NAMALWA (cell line): ENCODE measurements around the gene INPP4B.

Source experiments
- DNase-seq: peaks from one replicate; pipeline ENCODE4 v3.0.0-alpha.2; 2015; ENCODE audit warnings: low spot score

Gene INPP4B

DNA sequence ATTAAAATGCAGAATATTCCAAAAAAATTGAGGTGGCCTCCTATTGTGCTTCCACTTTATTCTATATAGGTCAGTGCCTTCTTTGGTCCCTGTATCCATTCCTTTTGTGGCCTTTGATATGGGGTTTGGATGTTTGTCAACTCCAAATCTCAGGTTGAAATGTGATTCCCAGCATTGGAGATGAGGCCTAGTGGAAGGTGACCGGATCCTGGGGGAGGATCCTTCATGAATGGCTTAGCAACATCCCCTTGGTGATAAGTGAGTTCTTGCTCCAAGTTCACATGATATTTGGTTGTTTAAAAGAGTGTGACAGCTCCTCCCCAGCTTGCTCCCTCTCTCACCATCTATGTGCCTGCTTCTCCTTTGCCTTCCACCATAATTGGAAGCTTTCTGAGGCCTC lies 380.6 kb downstream of the INPP4B start:
- no peak for DNase-seq

DNA sequence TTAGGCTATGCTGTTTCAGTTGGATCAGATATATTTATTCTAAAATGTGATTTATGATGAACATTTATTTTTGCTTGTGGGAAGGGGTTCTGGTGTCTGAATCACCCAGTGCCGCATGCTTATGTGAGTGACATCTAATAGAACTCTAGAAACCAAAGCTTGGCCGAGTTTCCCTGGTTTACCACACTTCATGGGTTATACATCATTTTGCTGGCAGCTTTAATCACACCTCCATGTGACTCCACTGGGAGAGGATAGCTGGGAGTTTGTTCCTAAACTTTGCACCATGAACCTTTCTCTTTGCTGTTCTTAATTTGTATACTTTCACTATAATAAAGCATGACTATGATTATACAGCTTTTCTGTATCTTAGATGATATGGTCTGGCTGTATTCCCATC lies 382.9 kb downstream of the INPP4B start:
- no peak for DNase-seq

DNA sequence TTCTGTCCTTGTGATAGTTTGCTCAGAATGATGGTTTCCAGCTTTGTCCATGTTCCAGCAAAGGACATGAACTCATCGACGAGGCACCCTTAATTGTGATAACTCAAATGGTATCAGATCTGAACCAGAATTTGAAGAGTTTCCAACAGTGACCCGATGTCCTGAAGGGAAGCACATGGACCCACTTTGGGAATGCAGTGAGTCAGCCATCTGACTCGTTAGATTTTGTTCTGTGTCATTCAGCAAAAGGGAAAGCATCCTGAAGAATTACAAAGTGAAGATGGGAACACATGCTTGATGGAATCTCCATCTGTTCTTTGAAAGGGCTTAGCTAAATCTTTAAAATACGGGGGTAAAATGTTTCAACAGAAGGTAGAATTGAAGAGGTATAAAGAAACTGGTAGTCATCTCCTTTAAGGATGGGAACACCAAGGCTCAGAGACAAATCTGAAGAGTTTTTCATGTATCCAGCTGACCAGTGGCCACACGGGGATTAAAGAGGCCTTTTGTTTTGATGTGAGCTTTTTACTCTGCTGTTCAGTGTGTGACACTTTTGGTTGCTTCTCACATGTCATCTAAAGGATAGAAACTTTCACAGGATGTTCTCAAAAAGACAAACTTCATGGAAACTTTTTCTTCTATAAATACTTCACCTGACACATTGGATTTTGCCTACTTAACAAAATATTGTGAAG lies 393.8 kb downstream of the INPP4B start:
- no peak for DNase-seq

DNA sequence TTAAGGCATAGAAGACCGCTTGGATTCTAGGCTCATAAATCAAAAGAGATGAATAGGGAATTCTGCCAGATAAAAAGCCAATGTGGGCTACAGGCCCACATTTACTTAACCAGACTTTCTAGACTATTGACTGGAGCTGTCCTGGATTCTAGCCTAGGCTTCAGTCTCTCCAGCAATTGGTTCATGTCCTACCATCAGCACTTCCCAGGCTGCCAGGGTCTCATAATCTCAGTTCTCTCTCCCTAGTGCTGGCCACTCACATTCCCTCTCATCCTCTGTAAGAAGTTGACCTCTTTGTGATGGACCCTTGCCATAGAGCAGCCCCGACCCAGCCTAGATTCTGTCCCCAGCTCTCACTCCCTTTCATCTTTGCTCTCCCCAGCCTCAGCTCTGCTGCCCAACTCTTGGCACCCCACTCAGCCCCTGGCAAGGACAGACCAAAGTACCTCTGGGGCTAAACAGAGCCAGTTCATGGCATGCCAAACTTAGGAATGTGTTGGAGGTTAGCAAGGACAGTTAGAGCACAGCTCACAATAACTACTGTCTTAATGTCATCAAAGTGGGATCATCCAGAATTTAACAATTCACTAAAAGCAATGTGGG lies 396.2 kb downstream of the INPP4B start:
- no peak for DNase-seq

DNA sequence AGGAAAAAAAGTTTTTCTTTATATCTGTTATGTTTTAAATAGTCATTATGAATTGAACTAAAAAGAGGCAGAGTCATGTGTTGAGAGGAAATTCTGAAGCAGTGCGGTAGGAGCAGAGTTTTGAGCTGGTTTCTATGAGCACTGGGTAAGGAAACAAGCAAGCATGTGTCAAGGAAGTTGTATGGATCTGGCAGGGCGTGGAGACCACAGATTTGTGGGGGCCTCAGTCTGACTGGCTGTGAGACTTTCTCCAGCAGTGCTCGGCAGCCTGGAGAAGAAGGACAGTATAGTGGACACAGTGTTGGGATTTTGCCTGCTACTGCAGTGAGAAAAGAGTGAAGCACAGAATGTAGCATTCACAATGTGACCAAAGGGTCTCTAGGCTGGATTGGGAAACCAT lies 399.1 kb downstream of the INPP4B start:
- no peak for DNase-seq

DNA sequence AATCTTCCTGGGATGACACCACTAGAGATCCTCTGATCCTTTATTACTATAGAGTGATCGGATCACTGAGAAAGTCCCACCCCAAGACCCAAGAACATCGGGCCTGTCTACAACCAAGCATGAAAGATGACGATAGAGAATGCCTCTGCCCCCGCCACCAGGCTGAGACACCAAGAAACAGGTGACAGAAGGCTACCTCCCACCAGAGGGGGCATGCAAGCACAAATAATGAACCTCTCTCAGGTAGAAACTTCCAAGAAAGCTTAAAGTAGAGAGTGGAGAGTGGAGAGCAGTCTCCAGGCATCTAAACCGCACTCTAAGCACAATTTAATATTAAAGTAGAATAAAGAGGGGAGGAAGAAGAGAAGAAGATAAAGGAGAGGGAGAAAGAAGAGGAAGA lies 402.6 kb downstream of the INPP4B start:
- no peak for DNase-seq

DNA sequence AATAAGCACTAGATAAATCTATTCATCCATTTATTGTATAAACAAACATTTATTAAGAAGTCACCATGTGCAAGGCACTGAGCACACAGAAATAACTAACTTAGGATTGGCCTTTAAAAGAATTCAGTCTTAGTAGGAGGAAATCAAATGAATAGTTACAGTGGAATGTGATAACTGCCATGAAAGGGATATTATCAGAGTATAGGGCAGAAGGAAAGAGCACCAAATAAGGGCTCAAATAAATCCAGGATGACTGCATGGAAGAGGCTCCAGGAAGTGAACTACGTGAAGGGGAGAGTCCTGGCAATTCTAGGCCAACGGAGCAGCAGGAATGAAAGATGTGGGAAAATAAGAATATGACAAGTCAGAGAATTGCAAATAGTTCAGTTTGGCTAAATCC lies 406.0 kb downstream of the INPP4B start:
- no peak for DNase-seq

DNA sequence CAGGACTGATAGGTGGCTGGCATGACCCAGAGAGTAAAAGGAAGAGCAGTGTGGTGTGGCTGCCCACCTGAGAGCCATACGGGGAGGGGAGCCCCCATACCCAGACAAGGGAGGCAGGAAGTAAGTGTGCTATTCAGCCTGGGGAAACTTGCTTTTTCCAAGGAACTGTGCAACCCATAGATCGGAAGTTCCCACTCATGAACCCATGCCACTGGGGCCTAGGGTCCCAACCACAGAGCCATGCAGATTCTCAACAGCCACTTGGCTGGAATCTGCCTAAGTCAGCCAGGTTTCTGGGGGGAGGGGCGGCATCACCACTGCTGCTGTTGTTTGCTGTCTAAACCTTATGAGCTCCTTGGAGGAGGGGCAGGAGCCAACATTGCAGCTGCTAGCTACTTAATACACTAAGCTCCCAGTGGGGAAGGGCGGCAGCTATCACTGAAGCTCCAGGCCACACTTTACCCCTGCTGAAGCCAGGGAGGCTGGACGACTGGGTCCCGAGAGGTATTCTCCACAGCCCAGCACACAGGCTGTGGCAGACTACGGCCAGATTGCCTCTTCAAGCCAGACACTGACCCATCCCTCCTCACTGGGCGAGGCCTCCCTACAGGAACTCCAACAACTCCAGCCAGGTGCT lies 410.4 kb downstream of the INPP4B start:
- DNase-seq = no peak

DNA sequence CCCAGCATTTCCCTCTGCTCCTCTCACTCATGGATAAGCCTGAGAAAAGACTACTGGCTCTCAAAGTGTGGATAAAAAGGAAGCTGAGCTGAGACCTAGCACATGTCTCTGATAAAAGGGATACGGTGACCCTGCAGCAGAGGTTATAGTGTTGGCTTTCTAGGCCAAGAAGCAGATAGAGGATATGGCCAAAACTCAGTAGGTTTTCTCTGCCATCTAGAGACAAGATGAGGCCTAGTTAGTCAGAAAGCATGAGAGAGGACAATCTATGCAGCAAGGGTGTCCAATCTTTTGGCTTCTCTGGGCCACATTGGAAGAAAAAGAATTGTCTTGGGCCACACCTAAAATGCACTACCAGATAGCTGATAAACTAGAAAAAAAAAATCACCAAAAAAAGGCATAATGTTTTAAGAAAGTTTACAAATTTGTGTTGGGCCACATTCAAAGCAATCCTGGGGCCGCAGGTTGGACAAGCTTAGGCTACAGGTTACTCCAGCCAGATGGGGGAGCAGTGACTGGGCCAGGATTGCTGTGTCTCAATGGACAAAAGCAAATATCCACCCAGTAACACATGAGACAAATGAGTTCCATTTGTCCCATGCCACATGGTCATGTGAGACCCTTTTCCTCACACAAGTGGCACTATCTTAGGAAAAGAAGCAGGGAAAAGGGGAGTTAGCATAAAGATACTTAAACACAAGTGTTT lies 411.4 kb downstream of the INPP4B start:
- DNase-seq = no peak

DNA sequence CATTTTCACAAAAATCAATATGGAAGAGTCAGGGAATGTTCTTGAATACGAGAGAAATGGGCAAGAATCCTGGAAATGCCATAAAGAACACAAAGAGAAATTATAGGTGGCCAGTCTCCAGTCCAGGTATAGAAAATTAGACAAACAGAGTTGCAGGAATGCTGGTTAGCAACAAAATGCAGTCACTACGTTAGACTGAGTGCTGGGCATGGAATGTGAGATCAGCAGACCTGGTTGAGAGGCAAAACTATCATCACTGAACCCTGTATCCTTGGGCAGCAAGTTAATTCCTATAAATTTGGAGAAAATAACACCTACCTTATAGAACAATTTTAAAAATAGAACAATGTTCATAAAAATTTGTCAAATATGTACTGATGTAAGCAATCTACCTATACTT lies 417.4 kb downstream of the INPP4B start:
- DNase-seq = no peak

DNA sequence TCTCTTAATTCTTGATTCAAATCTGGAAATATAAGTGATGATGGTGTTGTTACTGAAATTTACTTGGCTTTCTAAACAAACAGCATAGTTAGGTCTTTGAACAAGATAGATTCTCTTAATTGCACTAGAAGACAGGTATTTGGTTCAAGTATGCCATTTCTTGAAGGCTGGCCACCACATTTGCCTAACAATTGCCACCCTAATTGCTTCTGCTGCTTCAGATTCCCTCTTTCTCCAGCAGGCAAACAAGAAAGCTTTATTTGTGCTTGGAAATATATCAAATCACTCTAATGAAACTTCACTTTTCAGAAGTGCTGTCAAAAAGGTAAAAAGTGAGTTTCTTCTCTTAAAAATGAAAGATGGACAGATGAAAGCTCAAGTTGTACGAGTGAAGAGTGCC lies 418.6 kb downstream of the INPP4B start:
- DNase-seq = no peak

DNA sequence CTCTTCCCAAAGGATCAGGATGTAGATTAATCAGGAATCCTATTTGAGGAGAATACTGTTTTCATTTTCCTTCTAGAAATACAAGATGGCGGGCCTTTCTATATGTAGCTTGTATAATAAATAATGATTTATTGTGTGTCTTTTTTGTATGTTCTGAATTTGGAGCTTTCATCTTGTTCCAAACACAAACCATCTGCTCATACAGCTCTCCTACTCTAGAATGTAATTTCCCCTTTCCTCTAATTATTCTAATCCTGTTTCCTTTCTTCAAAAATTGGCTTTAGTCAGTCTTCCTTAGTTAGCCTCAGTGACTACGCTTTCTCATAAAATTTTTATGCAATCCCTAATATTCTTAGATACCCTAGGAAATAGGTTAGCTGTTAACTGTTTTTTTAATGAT lies 422.2 kb downstream of the INPP4B start:
- DNase-seq = no peak

DNA sequence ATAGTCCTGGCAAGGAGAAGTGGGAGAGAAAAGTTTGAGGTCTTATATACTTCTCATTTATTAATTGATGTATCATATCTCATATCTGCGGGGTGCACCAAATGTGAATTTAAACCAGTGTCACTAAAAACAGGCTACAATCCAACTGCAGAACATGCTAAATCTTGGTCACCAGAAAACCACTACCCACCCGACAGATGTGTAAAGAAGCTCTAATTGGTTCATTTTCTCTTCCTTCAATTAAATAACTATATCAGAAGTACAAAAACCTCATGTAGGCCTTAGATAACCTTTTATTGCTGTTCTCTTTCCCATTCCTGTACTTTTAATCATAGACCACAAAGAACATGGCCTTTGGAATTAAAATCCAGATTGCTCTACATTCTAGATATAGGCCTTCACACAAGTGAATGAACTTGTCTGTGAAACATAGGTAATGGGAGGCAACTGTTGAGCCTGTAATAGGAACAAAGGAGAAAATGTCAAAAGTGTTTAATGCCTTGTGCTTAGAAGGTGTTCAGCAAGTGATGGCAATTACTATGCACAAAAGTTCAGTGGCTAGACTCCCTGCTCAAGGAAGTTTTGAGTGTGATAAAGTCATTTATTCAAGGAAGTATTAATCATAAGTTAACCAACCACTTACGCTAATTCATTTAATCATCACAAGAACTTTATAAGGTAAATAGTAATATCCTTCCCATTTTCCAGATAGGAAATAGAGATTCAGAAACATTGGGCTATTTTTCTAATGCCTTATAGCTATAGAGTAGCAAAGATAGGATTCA lies 425.6 kb downstream of the INPP4B start:
- DNase-seq = no peak

DNA sequence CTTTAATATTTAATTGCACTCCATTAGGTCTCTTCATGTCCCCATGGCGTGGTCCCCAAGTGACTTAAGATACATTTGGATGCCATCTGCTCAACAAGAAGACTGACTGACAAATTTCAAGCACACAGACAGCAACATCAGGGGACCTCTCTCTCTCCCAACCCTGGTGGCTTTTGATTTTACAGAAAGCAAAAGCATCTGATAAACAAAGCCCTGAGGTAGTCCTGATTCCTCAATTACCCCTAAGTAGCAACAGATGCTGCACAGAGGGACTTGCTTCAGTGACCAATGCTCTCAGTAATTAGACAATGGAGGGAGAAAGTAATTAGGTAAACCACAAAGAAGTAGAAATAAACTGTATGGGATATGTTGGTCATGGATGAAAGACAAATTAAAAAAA lies 426.4 kb downstream of the INPP4B start:
- DNase-seq = no peak

DNA sequence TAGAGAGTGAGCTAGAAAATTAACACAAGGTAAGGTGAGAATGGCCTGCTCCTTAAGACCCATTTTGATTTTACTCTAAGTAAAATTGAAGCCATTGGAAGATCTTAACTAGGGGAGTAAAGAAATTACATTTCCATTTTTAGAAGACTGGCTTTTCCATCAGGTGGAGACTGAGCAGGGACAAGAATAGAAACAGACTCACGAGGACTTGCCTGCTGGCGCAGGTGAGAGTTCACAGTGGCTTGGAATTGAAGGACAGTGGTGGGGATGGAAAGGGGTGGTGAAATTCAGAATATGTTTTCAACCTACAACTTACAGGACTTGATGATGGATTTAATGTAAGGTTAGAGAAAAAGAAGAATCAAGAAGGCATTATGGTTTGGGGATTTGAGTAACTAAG lies 427.4 kb downstream of the INPP4B start:
- no peak for DNase-seq

DNA sequence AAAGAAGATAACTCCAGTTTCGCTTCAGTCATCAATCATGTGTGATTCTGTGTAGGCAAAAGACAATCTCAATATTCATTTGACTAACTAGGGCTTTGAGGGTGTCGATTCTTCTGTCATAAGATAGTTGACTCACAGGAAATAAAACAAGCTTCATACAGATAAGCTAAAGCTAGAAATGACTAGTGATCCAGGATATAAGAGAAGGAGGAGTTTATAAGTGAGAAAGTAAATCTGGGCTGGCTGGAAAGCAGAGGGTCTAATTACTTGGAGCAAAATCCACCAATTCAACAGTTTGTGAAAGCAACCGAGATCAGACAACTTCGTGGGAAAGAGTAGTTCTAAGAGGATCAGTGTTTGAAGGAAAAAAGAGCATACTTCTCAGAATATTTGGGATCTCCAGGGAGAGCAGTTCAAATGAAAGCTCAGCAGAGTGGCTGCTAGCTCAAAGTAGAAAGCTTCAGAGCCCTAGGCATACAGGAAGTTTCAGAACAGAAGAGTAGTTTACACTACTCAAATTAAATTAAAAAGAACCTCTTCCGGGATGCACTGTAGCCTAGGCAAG lies 429.3 kb downstream of the INPP4B start:
- DNase-seq = no peak

DNA sequence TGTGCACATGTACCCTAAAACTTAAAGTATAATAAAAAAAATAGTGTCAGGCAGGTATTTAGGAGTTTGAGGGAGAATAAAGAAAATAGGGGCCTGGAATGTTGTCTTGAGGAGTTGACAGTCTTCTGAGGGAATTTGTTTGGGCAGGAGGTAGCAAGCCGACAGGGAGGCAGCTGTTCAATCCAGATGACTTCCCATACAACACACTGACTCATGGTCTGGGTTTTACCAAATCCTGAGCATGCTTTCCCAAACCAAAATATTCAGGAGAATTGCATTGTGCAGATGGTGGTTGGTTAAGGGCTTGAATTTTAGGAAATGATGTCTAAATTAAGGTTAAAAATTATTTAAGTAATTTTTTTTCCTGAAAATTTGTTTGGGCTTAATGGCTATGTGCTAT lies 430.0 kb downstream of the INPP4B start:
- DNase-seq = no peak

DNA sequence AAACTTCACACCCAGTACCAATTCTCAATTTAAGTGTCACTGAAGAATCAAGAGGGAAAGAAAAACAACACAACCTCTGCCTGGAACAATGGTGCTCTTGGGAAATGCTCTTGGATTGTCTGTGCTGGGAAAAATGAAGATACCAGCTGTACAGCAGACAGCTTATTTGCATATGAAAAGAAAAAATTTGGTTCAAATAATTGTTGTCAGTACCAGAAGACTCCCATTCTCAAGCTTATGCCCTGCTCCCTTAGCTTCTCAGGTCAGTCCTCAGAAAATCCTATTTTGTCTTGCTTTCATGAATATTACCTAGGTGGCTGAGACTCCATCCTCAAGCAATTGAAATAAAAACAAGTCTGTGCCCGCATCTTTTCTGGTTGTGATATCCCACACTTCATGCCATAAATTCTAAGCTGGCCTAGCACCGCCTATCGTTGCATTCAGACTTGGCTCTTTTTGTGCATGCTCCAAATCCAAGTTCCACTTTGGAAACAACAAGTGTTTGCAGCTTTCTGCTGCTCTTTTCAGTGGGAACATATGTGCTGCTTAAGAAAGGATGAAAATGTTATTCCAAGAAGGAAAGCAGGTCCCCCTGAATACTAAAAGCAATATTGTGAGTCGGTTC lies 431.6 kb downstream of the INPP4B start:
- DNase-seq = no peak

DNA sequence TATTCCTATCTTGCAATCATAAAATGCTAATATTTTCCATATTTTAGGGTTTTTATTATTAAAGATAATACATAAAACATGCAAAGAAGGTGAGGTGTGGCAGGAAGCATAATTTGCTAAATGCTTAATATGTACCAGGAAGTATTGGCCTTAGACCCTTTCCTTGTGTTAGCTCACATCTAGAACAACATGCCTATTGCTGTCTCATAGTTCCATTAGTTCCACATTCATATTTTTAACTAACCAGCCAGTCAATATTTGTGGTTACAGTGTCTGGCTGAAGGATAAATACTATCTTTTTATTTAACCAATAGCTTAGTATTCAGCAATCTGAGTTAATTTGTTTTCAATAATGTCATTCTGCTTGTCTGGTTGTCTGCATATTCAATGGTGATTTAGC lies 432.6 kb downstream of the INPP4B start:
- DNase-seq = no peak

DNA sequence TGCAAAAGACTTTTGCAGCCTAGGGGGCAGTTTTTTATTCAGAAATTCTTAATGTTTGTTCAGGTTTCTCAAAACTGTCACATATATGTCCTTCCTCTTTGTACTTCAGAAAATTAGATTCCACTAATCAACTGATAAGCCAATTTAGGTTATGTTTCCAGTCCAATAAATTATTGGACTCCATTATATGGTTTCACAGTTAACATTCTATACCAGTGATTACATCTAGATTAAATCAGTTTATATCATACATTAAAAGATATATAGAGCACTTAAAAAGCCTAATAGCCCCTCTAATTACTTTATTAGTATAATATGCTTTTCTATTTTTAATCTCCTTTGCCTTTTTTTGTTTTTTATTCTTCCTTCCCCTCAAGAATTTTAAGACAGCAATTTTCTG lies 434.1 kb downstream of the INPP4B start:
- DNase-seq = no peak

DNA sequence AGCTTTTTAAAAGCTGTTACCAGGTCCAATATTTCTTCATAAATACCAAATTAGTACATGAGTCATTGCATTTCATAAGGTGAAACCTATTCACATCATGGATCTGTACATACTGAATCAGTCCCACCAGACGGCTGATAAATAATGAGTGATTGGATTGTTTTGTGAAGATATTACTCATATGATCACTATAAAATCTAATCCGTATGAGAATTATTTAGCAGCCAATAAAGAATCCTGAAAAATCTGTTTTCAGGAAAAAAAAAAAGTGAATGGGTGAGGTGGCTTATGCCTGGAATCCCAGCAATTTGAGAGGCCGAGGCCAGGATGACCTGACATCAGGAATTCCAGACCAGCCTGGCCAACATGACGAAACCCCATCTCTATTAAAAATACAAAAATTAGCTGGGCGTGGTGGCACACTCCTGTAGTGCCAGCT lies 438.1 kb downstream of the INPP4B start:
- DNase-seq = no peak
